Coronary artery (tissue), 2 donors: ENCODE data around the gene CTPS1.
A peak's percentile ranks its signal among the peaks of the same experiment; 100 is the strongest.

Source experiments
- DNase-seq: peaks from one replicate; pipeline ENCODE4 v3.0.0-alpha.2; 2017; ENCODE audit warnings: low spot score
- H3K27ac ChIP-seq, 2 donors: fragments of 200-600 bp; sonication (generic); one replicate each; pipeline ENCODE4 v1.5.1; 2016 to 2019
- H3K4me3 ChIP-seq: fragments of 200-600 bp; sonication (generic); 2 replicates; pipeline ENCODE4 v1.5.1; 2016; ENCODE audit warnings: mild to moderate bottlenecking, moderate library complexity
- CTCF ChIP-seq: fragments of 200-600 bp; sonication (generic); IDR thresholded peaks from one replicate; pipeline ENCODE4 v1.5.1; 2019; ENCODE audit warnings: antibody characterized with exemption

Gene CTPS1

GRCh38 chr1:40978886-40979240, 633 bp upstream of the CTPS1 start:
- peak overlapping the region; percentile 88 for H3K4me3 ChIP-seq
- TF ChIP-seq CTCF, result no peak
- DNase-seq, result no peak
- H3K27ac ChIP-seq, result peak overlapping the region; percentile 95 to 98

GRCh38 chr1:40980068-40980452, 564 bp downstream of the CTPS1 start:
- Histone ChIP-seq H3K27ac (peak overlapping the region; percentile 95 to 98), H3K4me3 (peak overlapping the region; percentile 88)
- no peak for TF ChIP-seq CTCF
- DNase-seq, result no peak

DNA sequence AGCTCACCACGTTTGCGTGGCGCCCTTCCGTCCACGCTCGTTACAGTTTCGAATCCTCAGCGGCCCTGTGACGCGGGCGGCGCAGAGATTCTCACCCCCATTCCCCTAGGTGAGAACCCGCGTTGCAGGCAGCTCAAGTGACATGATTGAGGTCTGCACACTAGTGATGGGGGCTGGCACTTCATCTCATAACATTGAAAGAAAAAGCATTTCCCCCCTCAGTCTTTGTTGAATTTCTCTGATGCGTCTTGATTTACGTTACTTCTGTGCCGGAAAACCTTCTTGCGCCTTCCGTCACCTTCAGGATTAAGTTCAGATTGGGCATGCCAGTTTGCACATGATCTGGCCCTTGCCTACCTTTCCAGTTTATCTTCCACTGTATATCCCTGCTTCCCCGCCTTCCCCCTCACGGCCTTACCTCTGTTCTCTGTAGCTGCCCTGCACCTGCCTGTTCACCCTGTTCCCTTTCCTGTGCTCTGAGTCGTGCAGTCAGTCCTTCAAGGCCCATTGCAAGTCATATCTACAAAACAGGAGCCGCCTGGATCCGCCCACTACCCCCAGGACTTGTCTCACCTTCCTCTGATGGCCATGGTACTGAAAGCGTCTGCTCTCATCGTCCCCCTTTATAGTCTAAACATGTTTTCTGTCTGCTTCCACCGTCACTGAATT, 1.1 kb downstream of the CTPS1 start:
- no peak for DNase-seq

DNA sequence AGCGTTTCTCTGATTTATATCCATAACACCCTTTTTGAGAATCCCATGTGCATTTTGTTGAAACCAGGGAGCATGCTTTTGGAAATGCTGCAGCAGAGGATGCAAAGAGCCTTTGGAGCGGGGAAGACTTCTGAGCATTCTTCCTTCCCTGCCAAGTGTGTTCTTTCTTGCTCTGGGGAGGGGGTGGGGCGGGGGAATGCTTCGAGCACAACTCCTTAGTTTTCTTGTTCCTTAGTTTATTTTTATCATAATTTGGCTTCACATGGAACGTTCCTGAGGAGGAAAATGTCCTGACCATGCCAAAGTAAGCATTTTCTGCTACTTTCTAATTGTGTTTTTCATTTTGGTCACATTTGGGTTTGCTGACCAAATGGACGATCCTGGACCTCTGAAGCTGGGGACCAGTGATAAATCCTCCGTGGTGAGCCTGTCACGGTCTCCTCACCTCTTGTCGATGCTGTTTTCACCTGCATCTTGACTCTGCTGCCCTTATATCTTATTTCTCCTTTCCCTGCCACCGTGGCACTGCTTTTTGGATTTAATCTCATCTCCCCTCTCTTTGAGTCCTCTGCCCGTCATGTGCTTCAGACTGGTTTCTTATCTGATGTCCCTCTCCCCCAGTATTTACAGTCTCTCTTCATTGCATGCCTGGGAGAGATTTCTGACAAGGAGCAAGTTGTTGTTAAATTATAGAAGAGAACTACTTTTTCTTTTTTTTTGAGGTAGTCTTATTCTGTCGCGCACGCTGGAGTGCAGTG, 2.4 kb downstream of the CTPS1 start:
- peak; percentile 88 for DNase-seq
- Histone ChIP-seq H3K4me3 (peak overlapping the region; percentile 88), H3K27ac (peak overlapping the region; percentile 95 to 98)
- no peak for TF ChIP-seq CTCF

More for the DNA sequence above, 1.1 kb downstream of the CTPS1 start:
- no peak for TF ChIP-seq CTCF
- peak overlapping the region; percentile 95 to 98 for H3K27ac ChIP-seq
- peak overlapping the region; percentile 88 for H3K4me3 ChIP-seq

DNA sequence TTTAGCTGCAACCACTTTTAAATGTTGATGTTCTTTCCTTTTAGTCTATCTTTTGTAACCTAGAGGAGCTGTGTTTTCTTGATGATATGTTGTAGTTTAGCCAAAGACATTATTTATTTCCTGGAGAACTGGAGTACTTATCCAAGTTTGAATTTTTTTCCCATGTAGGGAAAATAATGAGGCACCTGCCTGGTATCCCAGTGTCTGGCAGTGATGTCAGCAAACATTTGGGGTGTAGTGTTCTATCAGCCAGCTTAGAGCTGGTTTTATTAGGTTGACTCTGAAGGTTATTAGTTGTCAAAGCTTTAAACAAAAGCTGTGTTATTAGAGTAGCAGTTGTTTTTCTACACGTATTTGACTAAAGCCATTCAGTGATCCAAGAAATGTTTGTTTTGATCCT, 3.2 kb downstream of the CTPS1 start:
- no peak for TF ChIP-seq CTCF
- Histone ChIP-seq H3K4me3 (peak overlapping the region; percentile 88), H3K27ac (peak overlapping the region; percentile 86 to 95)
- DNase-seq, result no peak

GRCh38 chr1:40983286-40983685, 3.8 kb downstream of the CTPS1 start:
- TF ChIP-seq CTCF, result no peak
- no peak for DNase-seq
- peak overlapping the region; percentile 86 to 95 for H3K27ac ChIP-seq
- peak overlapping the region; percentile 88 for H3K4me3 ChIP-seq

- DNase-seq, result no peak
- no peak for TF ChIP-seq CTCF
- H3K4me3 ChIP-seq, result peak overlapping the region; percentile 32
- H3K27ac ChIP-seq, result peak overlapping the region; percentile 86 to 95
Observed at GRCh38 chr1:40984066-40984465, 4.6 kb downstream of the CTPS1 start.
